HG03565 (cell line): Measurements from ENCODE around the gene C16orf96.

Experiments used
- ATAC-seq: cut with Tn5 transposase; IDR thresholded peaks from one replicate; pipeline ENCODE4 v1.9.1; 2021; ENCODE audit warnings: mild to moderate bottlenecking, moderate library complexity; ENCODE audit not compliant: unreplicated experiment

C16orf96 gene

GRCh38 chr16:4556112-4556511 lies at the start of gene C16orf96:
C16orf96 (plus strand) TSS chr16:4556340; CDS start chr16:4556490, 150 bp downstream.
- no peak for ATAC-seq

- peak; percentile 40 for ATAC-seq
Measured at GRCh38 chr16:4506450-4506849, 49.7 kb upstream of the C16orf96 start.

GRCh38 chr16:4507588-4508345 lies 48.4 kb upstream of the C16orf96 start:
- no peak for ATAC-seq

- no peak for ATAC-seq
Measured at GRCh38 chr16:4508806-4509205, 47.3 kb upstream of the C16orf96 start.

GRCh38 chr16:4509420-4509819 lies 46.7 kb upstream of the C16orf96 start:
- ATAC-seq = no peak

- no peak for ATAC-seq
Measured at GRCh38 chr16:4510131-4510530, 46.0 kb upstream of the C16orf96 start.

GRCh38 chr16:4510747-4511426 lies 45.3 kb upstream of the C16orf96 start:
- no peak for ATAC-seq

- no peak for ATAC-seq
Measured at GRCh38 chr16:4511441-4512082, 44.6 kb upstream of the C16orf96 start.

- no peak for ATAC-seq
Measured at GRCh38 chr16:4512473-4512872, 43.7 kb upstream of the C16orf96 start.

- ATAC-seq = no peak
Measured at GRCh38 chr16:4513086-4513860, 42.9 kb upstream of the C16orf96 start.

- ATAC-seq = no peak
Measured at GRCh38 chr16:4513881-4514280, 42.3 kb upstream of the C16orf96 start.

- no peak for ATAC-seq
Measured at GRCh38 chr16:4514606-4515005, 41.5 kb upstream of the C16orf96 start.

- peak; percentile 53 for ATAC-seq
Measured at GRCh38 chr16:4515611-4516233, 40.4 kb upstream of the C16orf96 start.

- ATAC-seq = no peak
Measured at GRCh38 chr16:4517812-4518680, 38.1 kb upstream of the C16orf96 start.

GRCh38 chr16:4519274-4520058 lies 36.7 kb upstream of the C16orf96 start:
- ATAC-seq = no peak

- ATAC-seq = no peak
Measured at GRCh38 chr16:4520913-4521312, 35.2 kb upstream of the C16orf96 start.

GRCh38 chr16:4522051-4522581 lies 34.0 kb upstream of the C16orf96 start:
- ATAC-seq = no peak

- no peak for ATAC-seq
Measured at GRCh38 chr16:4523686-4524085, 32.5 kb upstream of the C16orf96 start.

- ATAC-seq = no peak
Measured at GRCh38 chr16:4524571-4524970, 31.6 kb upstream of the C16orf96 start.
